HUDEP-2 (cell line): Measurements from ENCODE around the gene CXCR6.

ENCODE experiments used
- DNase-seq, 76 experiments: peaks; one replicate each; lab custom pipeline; 2025; ENCODE audit not compliant: unreplicated experiment in 76 of 76; lab: John Stamatoyannopoulos, UW

Gene CXCR6

GRCh38 chr3:45921158-45922038 is 21.9 kb upstream of the CXCR6 start:
- DNase-seq = no peak

- no peak for DNase-seq
Observed at GRCh38 chr3:45922039-45922326, 21.3 kb upstream of the CXCR6 start.

GRCh38 chr3:45922950-45923590 is 20.2 kb upstream of the CXCR6 start:
- DNase-seq = no peak

- no peak for DNase-seq
Observed at GRCh38 chr3:45923755-45924154, 19.5 kb upstream of the CXCR6 start.

GRCh38 chr3:45927881-45928280 is 15.4 kb upstream of the CXCR6 start:
- DNase-seq = no peak

GRCh38 chr3:45929042-45929679 is 14.1 kb upstream of the CXCR6 start:
- peak in 30 of 76 experiments; percentile 2 to 57 (median 22) for DNase-seq

GRCh38 chr3:45931496-45931895 is 11.8 kb upstream of the CXCR6 start:
- DNase-seq = no peak

GRCh38 chr3:45932112-45932511 is 11.2 kb upstream of the CXCR6 start:
- no peak for DNase-seq

GRCh38 chr3:45933591-45933990 is 9.7 kb upstream of the CXCR6 start:
- no peak for DNase-seq

- DNase-seq = no peak
Observed at GRCh38 chr3:45936261-45936660, 7.0 kb upstream of the CXCR6 start.

- DNase-seq = no peak
Observed at GRCh38 chr3:45937206-45938042, 5.8 kb upstream of the CXCR6 start.

- DNase-seq = no peak
Observed at GRCh38 chr3:45938043-45938435, 5.2 kb upstream of the CXCR6 start.

GRCh38 chr3:45938864-45939263 is 4.4 kb upstream of the CXCR6 start:
- DNase-seq = peak in 72 of 76 experiments; percentile 2 to 83 (median 51)

- no peak for DNase-seq
Observed at GRCh38 chr3:45939341-45939771, 3.9 kb upstream of the CXCR6 start.

GRCh38 chr3:45940004-45940780 is 3.1 kb upstream of the CXCR6 start:
- peak in 4 of 76 experiments; percentile 2 to 20 (median 10) for DNase-seq

- no peak for DNase-seq
Observed at GRCh38 chr3:45940781-45941365, 2.4 kb upstream of the CXCR6 start.

GRCh38 chr3:45942051-45942825 is 1.0 kb upstream of the CXCR6 start:
- DNase-seq = peak in 69 of 76 experiments; percentile 3 to 77 (median 49)

GRCh38 chr3:45944830-45945620 is 1.8 kb downstream of the CXCR6 start:
- no peak for DNase-seq
